ENCODE measurements around the gene PAAF1. TPM values are rescaled to one million over a fixed set of nuclear protein-coding genes. Genes with fewer than 3 reads are reported as not detected.

Gene PAAF1
- total RNA-seq (10 to 100 TPM; 14.6 to 23.3 TPM), polyA plus RNA-seq (10 to 100 TPM; 10.2 to 13.3 TPM)
- long read RNA-seq, donor 1, full-length matches to known transcripts = 6 of 22 reads
- long read RNA-seq, donor 1, partial matches to known transcripts = 16 of 22 reads
- long read RNA-seq, donor 1, other reads (novel, unspliced or antisense) = 0 of 22 reads
- long read RNA-seq, donor 2, partial matches to known transcripts = 0 of 1 reads
- long read RNA-seq, donor 2, other reads (novel, unspliced or antisense) = 0 of 1 reads
- long read RNA-seq, donor 3, full-length matches to known transcripts = 4 of 4 reads
- long read RNA-seq, donor 3, partial matches to known transcripts = 0 of 4 reads
- long read RNA-seq, donor 3, other reads (novel, unspliced or antisense) = 0 of 4 reads
- long read RNA-seq, donor 4, partial matches to known transcripts = 41 of 42 reads
- long read RNA-seq, donor 4, other reads (novel, unspliced or antisense) = 0 of 42 reads
- long read RNA-seq, donor 5, full-length matches to known transcripts = 9 of 108 reads
- long read RNA-seq, donor 5, partial matches to known transcripts = 99 of 108 reads
- long read RNA-seq, donor 5, other reads (novel, unspliced or antisense) = 0 of 108 reads

- Histone ChIP-seq H3K27me3 (ENCODE audit: control insufficient read depth in 3 of 3, insufficient read depth in 3 of 3, low read length in 2 of 3) (no peaks in the 10 kb centered on the region), H3K36me3 (ENCODE audit: control insufficient read depth in 4 of 4, insufficient read depth in 4 of 4, low read length in 4 of 4) (peaks cover 9 to 21% (median 14%) of the 10 kb centered on the region in 4 donors), H3K27ac (ENCODE audit: low read depth in 1 of 2, low read length in 1 of 2) (peak within 1 kb of the TSS; percentile 64 to 93), H3K9ac (ENCODE audit: insufficient read depth in 1 of 2, low read length in 2 of 2) (peak within 1 kb of the TSS; percentile 89 to 100), H3K9me3 (ENCODE audit: control insufficient read depth in 4 of 4, insufficient read depth in 3 of 4, low read length in 3 of 4) (peaks cover 0 to 2% (median 0%) of the 10 kb centered on the region in 4 donors), H3K4me1 (ENCODE audit: control insufficient read depth in 5 of 5, insufficient read depth in 5 of 5, low read length in 5 of 5) (peaks cover 5 to 24% (median 9%) of the 10 kb centered on the region in 5 donors), H3K4me3 (peak within 1 kb of the TSS; percentile 91)
- WGBS, 2 donors = 1% methylated on average over 57 of the region's 57 CpGs
- peak; percentile 97 for ATAC-seq (ENCODE audit: insufficient read depth, low FRiP score)
- TF ChIP-seq CTCF (IDR thresholded peaks at IDR 0.05; ENCODE audit: control extremely low read depth, extremely low read depth) = no peak
- DNase-seq = peak; percentile 95 to 99 (median 98)
Measured at GRCh38 chr11:73876424-73877310, at the start of gene PAAF1, which contains the start of gene COA4. Gene PAAF1 (plus strand): TSS chr11:73876999. CDS start chr11:73877022, 23 bp downstream. Gene COA4 (minus strand): TSS chr11:73876846. CDS start chr11:73873378, 3,468 bp downstream.

GRCh38 chr11:73830261-73830660 is 46.5 kb upstream of the PAAF1 start:
- Histone ChIP-seq H3K4me1 (ENCODE audit: control insufficient read depth in 5 of 5, insufficient read depth in 5 of 5, low read length in 5 of 5) (no peaks in the 10 kb centered on the region), H3K9ac (ENCODE audit: insufficient read depth in 1 of 2, low read length in 2 of 2) (no peak overlapping the region), H3K27me3 (ENCODE audit: control insufficient read depth in 3 of 3, insufficient read depth in 3 of 3, low read length in 2 of 3) (no peaks in the 10 kb centered on the region), H3K36me3 (ENCODE audit: control insufficient read depth in 4 of 4, insufficient read depth in 4 of 4, low read length in 4 of 4) (peaks cover 5 to 20% (median 11%) of the 10 kb centered on the region in 4 donors), H3K9me3 (ENCODE audit: control insufficient read depth in 4 of 4, insufficient read depth in 3 of 4, low read length in 3 of 4) (no peaks in the 10 kb centered on the region), H3K27ac (ENCODE audit: low read depth in 1 of 2, low read length in 1 of 2) (no peak overlapping the region), H3K4me3 (no peak overlapping the region)
- no peak for DNase-seq
- TF ChIP-seq CTCF (IDR thresholded peaks at IDR 0.05; ENCODE audit: control extremely low read depth, extremely low read depth) = no peak
- WGBS, 2 donors = 92% methylated on average over 1 of the region's 1 CpG
- no peak for ATAC-seq (ENCODE audit: insufficient read depth, low FRiP score)

- Histone ChIP-seq H3K9me3 (ENCODE audit: control insufficient read depth in 4 of 4, insufficient read depth in 3 of 4, low read length in 3 of 4) (no peaks in the 10 kb centered on the region), H3K27me3 (ENCODE audit: control insufficient read depth in 3 of 3, insufficient read depth in 3 of 3, low read length in 2 of 3) (no peaks in the 10 kb centered on the region), H3K27ac (ENCODE audit: low read depth in 1 of 2, low read length in 1 of 2) (no peak overlapping the region), H3K36me3 (ENCODE audit: control insufficient read depth in 4 of 4, insufficient read depth in 4 of 4, low read length in 4 of 4) (peaks cover 0 to 14% (median 6%) of the 10 kb centered on the region in 4 donors), H3K9ac (ENCODE audit: insufficient read depth in 1 of 2, low read length in 2 of 2) (no peak overlapping the region), H3K4me1 (ENCODE audit: control insufficient read depth in 5 of 5, insufficient read depth in 5 of 5, low read length in 5 of 5) (no peaks in the 10 kb centered on the region), H3K4me3 (no peak overlapping the region)
- WGBS, 2 donors = 79 to 87% methylated on average over 2 of the region's 2 CpGs
- TF ChIP-seq CTCF (IDR thresholded peaks at IDR 0.05; ENCODE audit: control extremely low read depth, extremely low read depth) = no peak
- no peak for DNase-seq
- ATAC-seq (ENCODE audit: insufficient read depth, low FRiP score) = no peak
Measured at GRCh38 chr11:73833067-73833466, 43.7 kb upstream of the PAAF1 start.

Data from lung (tissue), 16 donors.